ENCODE measurements around the gene COG5. TPM values are rescaled to one million over a fixed set of nuclear protein-coding genes. Genes with fewer than 3 reads are reported as not detected.
A peak's percentile ranks its signal among the peaks of the same experiment; 100 is the strongest.

The COG5 gene
- total RNA-seq, 1 donor from 2014 or later, result 39.1 TPM

DNA sequence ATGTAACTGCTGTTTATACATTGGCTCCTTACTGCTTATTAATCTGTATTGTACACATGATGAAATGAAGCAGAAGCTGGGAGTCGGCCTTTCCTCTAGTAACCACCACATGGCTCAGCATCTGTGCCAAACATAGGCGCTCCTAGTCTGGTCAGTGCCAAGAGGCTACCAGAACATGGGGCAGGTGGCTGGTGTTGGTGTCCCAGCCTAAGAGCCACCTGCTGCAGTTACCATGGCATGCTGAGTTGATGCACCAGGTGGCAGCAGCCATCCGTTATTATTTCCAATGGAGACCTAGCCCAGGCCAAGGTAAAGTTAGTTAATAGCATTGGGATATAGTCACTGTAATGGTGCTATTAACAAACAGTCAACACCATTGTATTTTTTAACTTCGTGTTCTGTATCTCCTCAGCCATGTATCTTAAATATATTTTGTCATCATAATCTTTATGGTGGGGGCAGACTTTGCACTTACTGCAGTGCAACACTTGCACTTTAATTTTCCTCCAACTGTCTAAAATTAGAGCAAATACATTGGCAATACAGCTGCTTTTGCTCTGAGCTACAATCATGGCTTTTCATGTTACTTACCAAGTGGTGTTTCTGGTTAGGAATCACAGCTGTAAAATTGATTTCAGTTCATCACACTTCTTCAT, 361.8 kb downstream of the COG5 start:
- H3K36me3 Mint-ChIP-seq (ENCODE audit: low read depth), result peaks cover 36% of the 10 kb centered on the region
- H3K9me3 Mint-ChIP-seq, result no peaks in the 10 kb centered on the region
- H3K27me3 Mint-ChIP-seq (ENCODE audit: insufficient read depth), result no peaks in the 10 kb centered on the region
- H3K27ac Mint-ChIP-seq, result no peak overlapping the region
- no peak overlapping the region for H3K4me3 Mint-ChIP-seq
- intact Hi-C loops (cut with micrococcal nuclease), result loop anchor here (1.0 to 5.0 kb wide), 3 partner anchors 299 to 673 kb away; no protein-coding TSS in a partner anchor
- no peak for DNase-seq (ENCODE audit: low spot score)
- H3K4me1 Mint-ChIP-seq (ENCODE audit: low read depth), result no peaks in the 10 kb centered on the region

DNA sequence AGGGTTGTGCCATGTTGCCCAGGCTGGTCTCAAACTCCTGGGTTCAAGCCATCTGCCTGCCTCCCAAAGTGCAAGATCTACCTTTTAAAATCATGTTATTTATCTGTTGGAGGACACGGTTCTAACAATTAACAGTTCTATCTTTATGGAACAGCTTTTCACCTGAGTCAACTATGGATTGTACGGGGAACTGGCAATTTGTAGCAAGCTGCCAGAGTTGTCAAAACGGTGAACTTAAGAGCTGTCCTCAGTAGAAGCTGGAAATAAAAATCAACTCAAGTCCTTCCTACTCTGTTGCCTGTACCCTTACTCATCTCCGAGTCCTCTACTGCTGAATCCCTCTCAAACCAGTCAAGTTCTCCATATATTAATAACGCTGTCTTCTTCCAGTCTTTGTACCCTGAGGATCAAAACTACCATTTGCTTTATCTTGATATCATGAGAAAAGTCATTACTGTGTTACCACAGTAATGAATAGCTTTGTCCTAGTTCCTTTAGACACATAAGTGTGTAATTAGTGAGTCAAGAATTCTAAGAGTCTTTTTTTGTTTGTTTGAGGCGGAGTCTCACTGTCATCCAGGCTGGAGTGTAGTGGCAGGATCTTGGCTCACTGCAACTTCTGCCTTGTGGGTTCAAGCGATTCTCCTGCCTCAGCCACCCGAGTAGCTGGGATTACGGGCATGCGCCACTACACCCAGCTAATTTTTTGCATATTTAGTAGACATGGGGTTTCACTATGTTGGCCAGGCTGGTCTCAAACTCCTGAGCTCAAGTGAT, 366.7 kb downstream of the COG5 start:
- no peaks in the 10 kb centered on the region for H3K4me1 Mint-ChIP-seq (ENCODE audit: low read depth)
- no peaks in the 10 kb centered on the region for H3K27me3 Mint-ChIP-seq (ENCODE audit: insufficient read depth)
- no peaks in the 10 kb centered on the region for H3K9me3 Mint-ChIP-seq
- no peak overlapping the region for H3K4me3 Mint-ChIP-seq
- intact Hi-C loops (cut with micrococcal nuclease), result no loop called here
- DNase-seq (ENCODE audit: low spot score), result no peak
- H3K36me3 Mint-ChIP-seq (ENCODE audit: low read depth), result peaks cover 31% of the 10 kb centered on the region
- no peak overlapping the region for H3K27ac Mint-ChIP-seq

DNA sequence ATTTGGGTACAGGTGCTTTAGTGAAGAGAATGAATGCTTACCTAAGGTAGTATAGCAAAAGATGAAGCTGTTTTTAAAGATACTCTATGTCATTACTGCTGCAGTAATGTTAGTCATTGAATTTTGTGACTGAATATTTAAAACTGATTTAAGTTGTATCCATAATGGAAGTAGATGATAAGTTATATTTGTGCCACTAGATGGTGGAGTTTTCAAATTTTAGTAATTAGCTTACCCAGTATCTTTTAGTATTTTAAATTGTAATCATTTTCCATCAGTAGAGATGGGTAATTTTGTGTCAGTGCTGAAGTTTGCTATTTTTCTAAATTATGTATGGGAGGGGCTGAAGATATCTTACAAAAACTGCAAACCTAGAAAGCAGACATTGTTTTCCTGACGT, 369.7 kb downstream of the COG5 start:
- Mint-ChIP-seq H3K4me3 (no peak overlapping the region), H3K27ac (no peak overlapping the region), H3K27me3 (ENCODE audit: insufficient read depth) (no peaks in the 10 kb centered on the region), H3K9me3 (no peaks in the 10 kb centered on the region), H3K4me1 (ENCODE audit: low read depth) (no peaks in the 10 kb centered on the region), H3K36me3 (ENCODE audit: low read depth) (peaks cover 25% of the 10 kb centered on the region)
- intact Hi-C loops (cut with micrococcal nuclease), result no loop called here
- DNase-seq (ENCODE audit: low spot score), result no peak

DNA sequence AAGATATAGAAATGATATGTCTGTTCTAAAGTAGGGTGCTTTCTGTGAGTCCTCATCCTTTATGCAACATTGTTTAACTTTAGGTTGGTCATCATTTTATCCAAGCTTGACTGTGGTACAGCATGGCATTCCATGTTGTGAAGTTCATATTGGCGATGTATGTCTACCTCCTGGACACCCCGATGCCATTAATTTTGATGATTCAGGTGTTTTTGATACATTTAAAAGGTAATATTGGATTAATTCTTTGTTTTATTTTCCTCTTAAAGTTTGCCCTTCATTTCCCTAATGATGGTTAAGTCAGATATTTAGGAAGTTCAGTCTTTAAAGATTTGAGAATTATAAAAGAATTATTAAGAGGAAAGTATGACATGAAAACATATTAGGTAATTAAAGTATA, 373.6 kb downstream of the COG5 start:
- H3K4me1 Mint-ChIP-seq (ENCODE audit: low read depth), result no peaks in the 10 kb centered on the region
- no peak overlapping the region for H3K27ac Mint-ChIP-seq
- intact Hi-C loops (cut with micrococcal nuclease), result no loop called here
- H3K27me3 Mint-ChIP-seq (ENCODE audit: insufficient read depth), result no peaks in the 10 kb centered on the region
- H3K4me3 Mint-ChIP-seq, result no peak overlapping the region
- no peak for DNase-seq (ENCODE audit: low spot score)
- no peaks in the 10 kb centered on the region for H3K9me3 Mint-ChIP-seq
- peaks cover 41% of the 10 kb centered on the region for H3K36me3 Mint-ChIP-seq (ENCODE audit: low read depth)

DNA sequence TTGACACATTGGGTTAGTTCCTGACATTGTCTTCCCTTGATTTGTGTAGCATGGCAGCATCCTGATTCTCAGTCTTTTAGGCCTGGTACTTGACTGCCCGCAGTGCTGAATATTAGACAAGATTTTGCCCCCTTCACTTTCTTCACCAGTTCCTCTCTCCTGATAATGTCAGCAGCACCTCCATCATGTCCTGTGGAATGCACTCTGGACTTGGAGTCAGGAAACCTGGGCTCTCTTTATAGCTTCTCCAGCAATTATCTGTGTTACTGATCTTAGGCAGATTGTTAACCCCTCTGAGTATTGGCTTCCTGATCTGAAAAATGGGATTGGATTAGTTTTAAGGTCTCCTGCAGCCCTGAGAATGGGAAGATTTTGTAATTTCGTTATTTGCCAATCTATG, 375.9 kb downstream of the COG5 start:
- no peak for DNase-seq (ENCODE audit: low spot score)
- H3K4me1 Mint-ChIP-seq (ENCODE audit: low read depth), result no peaks in the 10 kb centered on the region
- H3K36me3 Mint-ChIP-seq (ENCODE audit: low read depth), result peaks cover 52% of the 10 kb centered on the region
- no peak overlapping the region for H3K27ac Mint-ChIP-seq
- intact Hi-C loops (cut with micrococcal nuclease), result no loop called here
- no peaks in the 10 kb centered on the region for H3K9me3 Mint-ChIP-seq
- H3K27me3 Mint-ChIP-seq (ENCODE audit: insufficient read depth), result no peaks in the 10 kb centered on the region
- no peak overlapping the region for H3K4me3 Mint-ChIP-seq

DNA sequence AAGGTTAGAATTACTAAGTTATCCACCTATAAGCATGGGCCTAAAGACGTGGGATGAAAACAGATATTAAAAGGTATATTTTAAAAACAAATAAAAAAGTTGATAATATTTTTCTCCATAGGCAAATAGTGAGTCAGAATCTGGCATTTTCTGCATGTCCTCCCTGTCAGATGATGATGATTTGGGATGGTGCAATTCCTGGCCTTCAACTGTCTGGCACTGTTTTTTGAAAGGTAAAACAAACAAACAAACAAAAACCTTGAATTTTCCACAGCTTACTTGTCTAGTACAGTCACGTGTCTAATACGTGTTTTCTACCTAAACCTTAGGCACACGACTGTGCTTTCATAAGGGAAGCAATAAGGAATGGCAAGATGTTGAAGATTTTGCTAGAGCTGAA, 377.5 kb downstream of the COG5 start:
- Mint-ChIP-seq H3K27ac (no peak overlapping the region), H3K4me3 (no peak overlapping the region), H3K4me1 (ENCODE audit: low read depth) (no peaks in the 10 kb centered on the region), H3K27me3 (ENCODE audit: insufficient read depth) (no peaks in the 10 kb centered on the region), H3K9me3 (no peaks in the 10 kb centered on the region), H3K36me3 (ENCODE audit: low read depth) (peaks cover 49% of the 10 kb centered on the region)
- intact Hi-C loops (cut with micrococcal nuclease), result no loop called here
- no peak for DNase-seq (ENCODE audit: low spot score)

DNA sequence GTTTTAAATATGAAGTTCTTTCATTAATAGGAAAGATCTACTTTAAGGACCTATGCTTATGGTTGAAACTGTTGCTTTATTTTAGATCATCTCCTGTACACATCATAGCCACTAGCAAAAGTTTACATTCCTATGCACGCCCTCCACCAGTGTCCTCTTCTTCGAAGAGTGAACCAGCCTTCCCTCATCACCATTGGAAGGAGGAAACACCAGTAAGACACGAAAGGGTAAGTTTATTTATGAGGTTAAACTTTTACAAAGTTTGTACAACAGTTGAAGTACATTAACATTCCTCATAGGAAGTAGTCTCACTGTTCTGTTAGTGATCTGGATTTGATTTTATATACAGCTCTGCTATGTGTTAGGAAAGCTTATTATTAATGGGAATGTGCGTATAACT, 378.0 kb downstream of the COG5 start:
- no peak overlapping the region for H3K4me3 Mint-ChIP-seq
- H3K27me3 Mint-ChIP-seq (ENCODE audit: insufficient read depth), result no peaks in the 10 kb centered on the region
- peaks cover 53% of the 10 kb centered on the region for H3K36me3 Mint-ChIP-seq (ENCODE audit: low read depth)
- peaks cover 4% of the 10 kb centered on the region for H3K4me1 Mint-ChIP-seq (ENCODE audit: low read depth)
- intact Hi-C loops (cut with micrococcal nuclease), result no loop called here
- no peak for DNase-seq (ENCODE audit: low spot score)
- H3K9me3 Mint-ChIP-seq, result no peaks in the 10 kb centered on the region
- H3K27ac Mint-ChIP-seq, result no peak overlapping the region

DNA sequence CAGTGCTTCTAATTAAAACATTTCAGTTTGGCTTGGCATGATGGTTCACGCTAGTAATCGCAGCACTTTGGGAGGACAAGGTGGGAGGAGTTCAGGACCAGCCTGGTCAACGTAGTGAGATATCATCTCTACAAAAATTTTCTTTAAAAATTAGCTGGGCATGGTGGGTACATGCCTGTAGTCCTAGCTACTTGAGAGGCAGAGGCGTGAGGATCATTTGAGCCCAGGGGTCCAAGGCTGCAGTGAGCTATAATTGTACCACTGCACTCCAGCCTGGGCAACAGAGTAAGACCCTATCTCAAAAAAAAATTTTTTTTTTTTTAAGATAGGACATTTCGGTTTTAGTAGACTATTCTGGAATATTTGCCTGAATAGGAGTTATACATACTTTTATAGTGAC, 382.5 kb downstream of the COG5 start:
- Mint-ChIP-seq H3K27me3 (ENCODE audit: insufficient read depth) (no peaks in the 10 kb centered on the region), H3K4me3 (no peak overlapping the region), H3K36me3 (ENCODE audit: low read depth) (peaks cover 30% of the 10 kb centered on the region), H3K4me1 (ENCODE audit: low read depth) (peaks cover 19% of the 10 kb centered on the region), H3K27ac (no peak overlapping the region), H3K9me3 (no peaks in the 10 kb centered on the region)
- DNase-seq (ENCODE audit: low spot score), result no peak
- intact Hi-C loops (cut with micrococcal nuclease), result no loop called here

DNA sequence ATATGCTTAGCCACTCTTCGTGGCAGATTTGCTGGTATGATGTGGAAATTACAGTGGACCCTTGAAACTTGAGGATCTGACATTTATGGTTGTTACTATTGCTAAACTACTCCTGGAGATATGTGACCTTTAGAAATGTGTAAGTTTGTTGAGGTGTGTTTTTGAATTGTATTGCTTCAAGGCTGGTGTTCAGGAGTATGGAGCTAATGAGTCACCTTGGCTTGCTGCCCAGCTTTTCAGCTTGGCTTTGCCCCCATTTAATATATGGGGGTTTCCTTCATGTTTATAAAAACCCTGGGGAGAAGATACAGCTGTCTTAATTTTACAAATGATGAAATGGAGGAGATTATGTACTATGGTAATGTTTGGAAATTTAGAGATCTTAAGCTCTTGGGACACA, 383.3 kb downstream of the COG5 start:
- no peak for DNase-seq (ENCODE audit: low spot score)
- intact Hi-C loops (cut with micrococcal nuclease), result loop anchor here (1.0 kb wide), 1 partner anchor 12 kb away; no protein-coding TSS in a partner anchor
- Mint-ChIP-seq H3K4me3 (no peak overlapping the region), H3K9me3 (no peaks in the 10 kb centered on the region), H3K4me1 (ENCODE audit: low read depth) (peaks cover 19% of the 10 kb centered on the region), H3K27ac (peak overlapping the region; percentile 59), H3K27me3 (ENCODE audit: insufficient read depth) (no peaks in the 10 kb centered on the region), H3K36me3 (ENCODE audit: low read depth) (peaks cover 25% of the 10 kb centered on the region)

DNA sequence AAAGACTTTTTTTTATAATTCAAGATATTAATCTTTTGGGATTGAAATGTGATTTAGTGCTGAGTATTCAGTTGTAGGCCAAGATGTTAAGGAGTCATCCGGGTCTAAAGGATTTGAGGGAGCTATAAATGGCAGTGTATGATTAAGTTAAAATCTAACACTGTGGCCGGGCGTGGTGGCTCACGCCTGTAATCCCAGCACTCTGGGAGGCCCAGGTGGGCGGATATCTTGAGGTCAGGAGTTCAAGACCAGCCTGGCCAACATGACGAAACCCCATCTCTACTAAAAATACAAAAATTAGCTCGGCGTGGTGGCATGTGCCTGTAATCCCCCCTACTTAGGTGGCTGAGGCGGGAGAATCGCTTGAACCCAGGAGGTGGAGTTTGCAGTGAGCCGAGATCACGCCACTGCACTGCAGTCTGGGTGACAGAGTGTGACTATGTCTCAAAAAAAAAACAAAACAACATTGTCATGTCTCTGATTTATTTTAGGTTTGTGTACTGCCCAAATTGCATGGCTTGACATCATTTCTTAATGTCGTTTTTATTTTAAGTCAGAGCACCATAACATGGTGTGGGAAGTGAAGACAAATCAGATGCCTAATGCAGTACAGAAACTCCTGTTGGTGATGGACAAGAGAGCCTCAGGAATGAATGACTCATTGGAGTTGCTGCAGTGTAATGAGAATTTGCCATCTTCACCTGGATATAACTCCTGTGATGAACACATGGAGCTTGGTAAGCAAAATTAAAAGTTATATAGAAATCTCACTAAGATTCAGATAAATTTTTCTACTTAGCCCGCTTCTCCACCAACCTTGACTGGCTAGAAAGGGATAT, 384.2 kb downstream of the COG5 start:
- no peaks in the 10 kb centered on the region for H3K27me3 Mint-ChIP-seq (ENCODE audit: insufficient read depth)
- H3K4me3 Mint-ChIP-seq, result no peak overlapping the region
- intact Hi-C loops (cut with micrococcal nuclease), result loop anchor here (1.0 to 10.0 kb wide), 2 partner anchors 11 to 1885 kb away; no protein-coding TSS in a partner anchor
- peaks cover 18% of the 10 kb centered on the region for H3K36me3 Mint-ChIP-seq (ENCODE audit: low read depth)
- H3K27ac Mint-ChIP-seq, result peak overlapping the region; percentile 14
- peaks cover 24% of the 10 kb centered on the region for H3K4me1 Mint-ChIP-seq (ENCODE audit: low read depth)
- no peaks in the 10 kb centered on the region for H3K9me3 Mint-ChIP-seq
- DNase-seq (ENCODE audit: low spot score), result no peak

DNA sequence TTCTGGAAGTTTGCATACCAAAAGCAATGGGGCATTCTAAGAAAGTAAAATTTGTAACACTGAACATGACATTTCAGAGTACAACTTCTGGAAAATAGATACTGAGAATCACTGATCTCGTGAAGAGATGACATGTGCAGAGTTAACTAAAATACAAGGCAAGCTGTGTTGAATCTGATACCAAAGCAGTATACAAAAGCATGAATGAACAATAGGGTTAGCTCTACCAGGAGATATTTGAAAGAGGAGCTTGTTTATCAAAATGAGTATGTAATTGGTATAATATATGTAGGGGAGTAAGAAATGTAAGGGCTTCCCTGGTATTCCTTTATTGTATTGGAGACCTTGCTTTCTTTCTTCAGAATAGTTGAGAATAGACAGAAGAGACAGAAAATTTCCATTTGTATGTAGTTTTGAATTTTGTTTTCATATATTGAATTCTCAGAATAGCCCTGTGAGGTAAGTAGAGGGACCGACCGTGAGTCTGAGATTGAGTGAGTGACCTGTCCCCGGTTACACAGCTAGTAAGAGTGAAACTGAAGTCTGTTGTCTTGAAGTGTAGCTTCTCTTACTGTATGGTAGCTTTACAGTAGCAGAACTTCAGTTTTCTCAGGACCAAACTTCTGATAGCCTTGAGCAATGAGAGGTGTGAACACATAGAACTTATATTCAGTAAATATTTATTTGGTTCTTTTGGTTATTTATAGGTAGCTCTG, 389.9 kb downstream of the COG5 start:
- intact Hi-C loops (cut with micrococcal nuclease), result loop anchor here (10.0 kb wide), 1 partner anchor 1879 kb away; no protein-coding TSS in a partner anchor
- no peak for DNase-seq (ENCODE audit: low spot score)
- Mint-ChIP-seq H3K27me3 (ENCODE audit: insufficient read depth) (no peaks in the 10 kb centered on the region), H3K4me3 (peak overlapping the region; percentile 2), H3K4me1 (ENCODE audit: low read depth) (peaks cover 27% of the 10 kb centered on the region), H3K36me3 (ENCODE audit: low read depth) (peaks cover 7% of the 10 kb centered on the region), H3K9me3 (no peaks in the 10 kb centered on the region), H3K27ac (peak overlapping the region; percentile 12)

DNA sequence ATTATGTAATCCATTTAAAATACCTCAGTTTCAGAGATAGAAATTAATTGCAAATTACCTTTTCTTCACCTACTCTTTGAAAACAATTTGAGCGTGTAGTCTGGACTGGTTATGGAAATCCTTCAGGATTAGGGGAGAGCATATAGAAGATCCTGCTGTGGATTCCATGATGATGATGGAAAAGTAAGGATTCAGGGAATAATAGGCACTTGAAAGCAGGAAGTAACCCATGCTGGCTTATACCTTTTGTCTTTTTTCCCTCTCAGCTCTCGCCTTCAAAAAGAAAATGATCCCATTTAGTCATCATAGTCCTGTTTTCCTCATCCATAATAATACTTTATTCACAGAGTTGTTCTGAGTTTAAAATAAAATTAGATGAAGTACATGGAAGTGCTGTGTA, 390.5 kb downstream of the COG5 start:
- Mint-ChIP-seq H3K9me3 (no peaks in the 10 kb centered on the region), H3K4me1 (ENCODE audit: low read depth) (peaks cover 30% of the 10 kb centered on the region), H3K4me3 (no peak overlapping the region), H3K36me3 (ENCODE audit: low read depth) (peaks cover 7% of the 10 kb centered on the region), H3K27me3 (ENCODE audit: insufficient read depth) (no peaks in the 10 kb centered on the region), H3K27ac (peak overlapping the region; percentile 27)
- no peak for DNase-seq (ENCODE audit: low spot score)
- intact Hi-C loops (cut with micrococcal nuclease), result loop anchor here (10.0 kb wide), 1 partner anchor 1878 kb away; no protein-coding TSS in a partner anchor

Measured in activated T-helper 1 cell treated with anti-CD3 and anti-CD28 coated beads, Interleukin-12 subunit alpha, Interleukin-12 subunit beta, Interleukin-2, Interleukin-4 antibody, amounts not matched to agents 30 ng/mL and 10 ng/mL and 1 ng/mL, durations not matched to agents 14 hours and 24 hours and 36 hours (primary cell).